ENCODE measurements around the gene NEB.

The NEB gene

DNA sequence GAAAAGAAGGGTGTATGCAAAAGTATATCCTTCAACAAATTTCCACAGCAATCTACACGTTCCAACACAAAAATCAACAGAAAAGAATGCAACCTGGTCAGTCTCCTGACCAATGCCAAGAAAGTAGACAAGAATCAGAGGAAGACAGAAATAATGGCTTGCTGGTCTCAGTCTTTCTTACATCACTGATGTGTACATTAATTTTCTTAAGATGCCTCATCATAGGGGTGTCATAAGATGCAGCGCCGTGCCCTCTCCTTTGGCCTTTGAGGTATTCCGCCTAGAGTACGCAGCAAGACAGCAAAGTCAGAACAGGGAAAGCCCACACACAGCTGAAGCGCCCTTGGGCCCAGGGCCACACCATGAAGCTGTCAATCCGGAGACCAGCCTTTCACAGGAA lies 211.7 kb downstream of the NEB start:
- H3K27me3 ChIP-seq, result no peaks in the 10 kb centered on the region
- H3K4me3 ChIP-seq (ENCODE audit: low read depth in 1 of 2, low read length in 1 of 2), result no peak overlapping the region
- H3K36me3 ChIP-seq, result no peaks in the 10 kb centered on the region
- peaks cover 5 to 9% of the 10 kb centered on the region in 2 experiments for H3K4me1 ChIP-seq (ENCODE audit: control insufficient read depth in 1 of 2, insufficient read depth in 1 of 2, low read depth in 1 of 2, low read length in 1 of 2)
- TF ChIP-seq, protein P1, sequence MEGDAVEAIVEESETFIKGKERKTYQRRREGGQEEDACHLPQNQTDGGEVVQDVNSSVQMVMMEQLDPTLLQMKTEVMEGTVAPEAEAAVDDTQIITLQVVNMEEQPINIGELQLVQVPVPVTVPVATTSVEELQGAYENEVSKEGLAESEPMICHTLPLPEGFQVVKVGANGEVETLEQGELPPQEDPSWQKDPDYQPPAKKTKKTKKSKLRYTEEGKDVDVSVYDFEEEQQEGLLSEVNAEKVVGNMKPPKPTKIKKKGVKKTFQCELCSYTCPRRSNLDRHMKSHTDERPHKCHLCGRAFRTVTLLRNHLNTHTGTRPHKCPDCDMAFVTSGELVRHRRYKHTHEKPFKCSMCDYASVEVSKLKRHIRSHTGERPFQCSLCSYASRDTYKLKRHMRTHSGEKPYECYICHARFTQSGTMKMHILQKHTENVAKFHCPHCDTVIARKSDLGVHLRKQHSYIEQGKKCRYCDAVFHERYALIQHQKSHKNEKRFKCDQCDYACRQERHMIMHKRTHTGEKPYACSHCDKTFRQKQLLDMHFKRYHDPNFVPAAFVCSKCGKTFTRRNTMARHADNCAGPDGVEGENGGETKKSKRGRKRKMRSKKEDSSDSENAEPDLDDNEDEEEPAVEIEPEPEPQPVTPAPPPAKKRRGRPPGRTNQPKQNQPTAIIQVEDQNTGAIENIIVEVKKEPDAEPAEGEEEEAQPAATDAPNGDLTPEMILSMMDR (IDR thresholded peaks at IDR 0.05), result no peak
- H3K9me3 ChIP-seq, result no peaks in the 10 kb centered on the region
- no peak overlapping the region for H3K27ac ChIP-seq

DNA sequence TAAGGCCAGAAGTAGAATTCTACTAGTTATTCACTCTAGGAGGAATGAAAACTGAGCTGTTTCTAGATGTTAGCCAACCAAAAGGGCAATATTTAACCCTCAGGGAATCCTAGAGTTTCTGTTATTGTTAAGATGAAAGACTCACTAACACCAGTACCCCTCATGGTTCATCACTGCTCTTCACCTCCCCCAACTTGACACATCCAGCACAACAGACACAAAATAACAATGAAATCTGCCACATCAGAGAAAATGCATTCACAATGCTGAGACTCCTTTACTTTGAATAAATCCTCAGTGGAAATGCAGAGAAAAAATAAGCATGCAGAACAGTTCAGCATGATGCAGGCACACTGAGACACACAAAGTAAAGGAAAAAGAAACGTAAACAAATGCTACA lies 213.3 kb downstream of the NEB start:
- TF ChIP-seq, protein P1 (IDR thresholded peaks at IDR 0.05), result no peak
- peaks cover 4 to 5% of the 10 kb centered on the region in 2 experiments for H3K4me1 ChIP-seq (ENCODE audit: control insufficient read depth in 1 of 2, insufficient read depth in 1 of 2, low read depth in 1 of 2, low read length in 1 of 2)
- H3K36me3 ChIP-seq, result no peaks in the 10 kb centered on the region
- H3K27ac ChIP-seq, result no peak overlapping the region
- no peaks in the 10 kb centered on the region for H3K27me3 ChIP-seq
- H3K9me3 ChIP-seq, result no peaks in the 10 kb centered on the region
- H3K4me3 ChIP-seq (ENCODE audit: low read depth in 1 of 2, low read length in 1 of 2), result no peak overlapping the region

DNA sequence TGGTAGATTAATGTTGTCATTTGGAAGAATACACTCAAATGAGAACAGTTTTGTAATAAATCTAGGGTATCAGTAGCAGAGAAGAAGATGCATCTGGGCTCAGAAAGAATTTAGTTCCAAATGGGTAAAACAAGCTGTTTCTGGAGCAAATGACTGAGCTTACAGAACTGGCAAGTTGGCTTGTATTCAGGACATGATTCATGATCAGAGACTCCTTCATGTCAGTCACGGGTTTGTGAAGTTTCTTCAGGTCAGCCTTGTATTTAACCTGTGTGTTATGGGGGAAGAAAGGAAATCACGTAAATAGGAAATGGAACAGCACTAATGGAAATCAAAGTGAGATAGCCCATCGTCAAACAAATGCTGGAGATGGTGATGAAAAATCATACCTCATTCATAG lies 215.5 kb downstream of the NEB start:
- Histone ChIP-seq H3K27me3 (no peaks in the 10 kb centered on the region), H3K4me1 (ENCODE audit: control insufficient read depth in 1 of 2, insufficient read depth in 1 of 2, low read depth in 1 of 2, low read length in 1 of 2) (no peaks in the 10 kb centered on the region), H3K36me3 (no peaks in the 10 kb centered on the region), H3K9me3 (no peaks in the 10 kb centered on the region), H3K4me3 (ENCODE audit: low read depth in 1 of 2, low read length in 1 of 2) (no peak overlapping the region), H3K27ac (no peak overlapping the region)
- TF ChIP-seq, protein P1 (IDR thresholded peaks at IDR 0.05), result no peak

DNA sequence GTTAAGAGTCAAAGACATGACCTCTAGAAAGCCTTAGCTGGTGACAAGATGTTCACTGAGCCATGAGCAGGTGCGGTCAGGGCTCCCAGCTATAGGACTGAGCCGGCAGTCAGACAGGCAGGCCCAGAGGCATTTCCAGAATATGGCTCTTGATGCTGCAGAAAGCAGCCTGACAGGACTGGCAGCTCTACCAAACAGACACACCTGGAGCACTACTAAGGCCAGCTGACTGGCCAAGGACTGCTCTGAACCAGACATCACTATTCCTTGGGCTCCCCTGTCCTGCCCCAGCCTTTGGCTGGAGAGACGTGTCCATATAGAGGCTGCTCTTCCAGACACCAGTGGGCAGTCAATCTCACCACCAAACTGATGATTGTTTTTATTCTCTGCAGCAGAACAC lies 225.8 kb downstream of the NEB start:
- Histone ChIP-seq H3K36me3 (no peaks in the 10 kb centered on the region), H3K27me3 (no peaks in the 10 kb centered on the region), H3K27ac (no peak overlapping the region), H3K9me3 (no peaks in the 10 kb centered on the region), H3K4me1 (ENCODE audit: control insufficient read depth in 1 of 2, insufficient read depth in 1 of 2, low read depth in 1 of 2, low read length in 1 of 2) (no peaks in the 10 kb centered on the region), H3K4me3 (ENCODE audit: low read depth in 1 of 2, low read length in 1 of 2) (no peak overlapping the region)
- TF ChIP-seq, protein P1 (IDR thresholded peaks at IDR 0.05), result no peak

DNA sequence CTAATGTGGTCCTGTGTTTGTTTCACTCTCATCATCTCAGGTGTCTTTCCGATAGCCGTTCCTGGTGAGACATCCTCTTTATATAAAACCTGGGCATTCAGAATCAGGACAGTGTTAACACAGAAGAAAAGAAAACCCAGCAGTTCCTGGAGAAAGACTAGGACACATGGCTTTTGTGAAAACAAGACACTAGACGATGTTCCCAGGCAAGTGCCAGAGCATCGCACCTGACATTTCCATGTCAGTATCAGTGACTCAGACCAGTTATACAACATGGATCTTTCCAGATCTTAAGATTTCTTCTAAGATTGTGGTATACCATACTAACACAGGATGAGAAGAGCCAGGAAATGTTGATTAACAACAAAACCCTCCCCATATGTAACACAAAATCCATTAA lies 228.1 kb downstream of the NEB start:
- TF ChIP-seq, protein P1 (IDR thresholded peaks at IDR 0.05), result no peak
- no peaks in the 10 kb centered on the region for H3K36me3 ChIP-seq

DNA sequence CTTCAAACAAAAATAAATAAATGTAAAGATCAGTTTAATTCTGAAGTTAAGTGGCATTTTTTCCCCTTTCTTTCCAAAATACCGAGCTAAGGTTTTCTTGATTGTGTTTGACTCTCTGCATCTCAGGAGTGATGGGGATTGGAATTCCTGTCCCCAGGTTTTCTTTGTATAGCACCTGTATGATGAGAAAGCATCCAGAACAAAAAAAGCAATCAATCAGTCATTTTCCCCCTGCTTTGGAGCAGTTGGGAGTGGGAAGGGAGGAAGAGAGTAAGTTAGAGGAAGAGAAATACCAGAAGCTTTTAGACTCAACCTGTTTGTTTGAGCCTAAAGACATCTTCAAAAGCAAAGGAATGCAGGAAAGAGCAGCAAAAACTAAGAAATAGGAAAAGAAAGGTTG lies 236.1 kb downstream of the NEB start:
- Histone ChIP-seq H3K27ac (no peak overlapping the region), H3K9me3 (no peaks in the 10 kb centered on the region), H3K4me3 (ENCODE audit: low read depth in 1 of 2, low read length in 1 of 2) (no peak overlapping the region), H3K4me1 (ENCODE audit: control insufficient read depth in 1 of 2, insufficient read depth in 1 of 2, low read depth in 1 of 2, low read length in 1 of 2) (no peaks in the 10 kb centered on the region), H3K36me3 (no peaks in the 10 kb centered on the region), H3K27me3 (no peaks in the 10 kb centered on the region)
- TF ChIP-seq, protein P1 (IDR thresholded peaks at IDR 0.05), result no peak

More for the DNA sequence above, 228.1 kb downstream of the NEB start:
- Histone ChIP-seq H3K27me3 (no peaks in the 10 kb centered on the region), H3K9me3 (no peaks in the 10 kb centered on the region), H3K27ac (no peak overlapping the region), H3K4me1 (ENCODE audit: control insufficient read depth in 1 of 2, insufficient read depth in 1 of 2, low read depth in 1 of 2, low read length in 1 of 2) (no peaks in the 10 kb centered on the region), H3K4me3 (ENCODE audit: low read depth in 1 of 2, low read length in 1 of 2) (no peak overlapping the region)
